ENCODE data around the gene PTPRK. TPM values are rescaled to one million over a fixed set of nuclear protein-coding genes. Genes with fewer than 3 reads are reported as not detected.

PTPRK gene
- total and polyA plus RNA-seq, 9 of the 15 experiments (the other 6 are each of a cell fraction or from before 2014, with no cell fraction given): 0.04 to 0.51 TPM; not detected in 7

- TF ChIP-seq MGA (IDR thresholded peaks at IDR 0.05): no peak
- no peak for TF ChIP-seq NCOA6 (IDR thresholded peaks at IDR 0.05)
- no peak for TF ChIP-seq LEF1 (IDR thresholded peaks at IDR 0.05)
- TF ChIP-seq RBM14 (IDR thresholded peaks at IDR 0.05; ENCODE audit: borderline replicate concordance, insufficient read depth, low read depth, low read length): no peak
- no peak for TF ChIP-seq SIX5 (IDR thresholded peaks at IDR 0.05; ENCODE audit: borderline replicate concordance in 1 of 2, insufficient read depth in 1 of 2, low read depth in 1 of 2, low read length in 2 of 2)
- no peak for TF ChIP-seq THRAP3 (IDR thresholded peaks at IDR 0.05; ENCODE audit: borderline replicate concordance)
- TF ChIP-seq SREBF1 (IDR thresholded peaks at IDR 0.05; ENCODE audit: borderline replicate concordance, low read depth, low read length): no peak
- TF ChIP-seq STAT5B (CRISPR knock-in tag; IDR thresholded peaks at IDR 0.05): no peak
- no peak for TF ChIP-seq GTF2F1 (IDR thresholded peaks at IDR 0.05; ENCODE audit: low read depth, low read length)
Observed at GRCh38 chr6:128528241-128528640, 7.8 kb upstream of the PTPRK start (continued).

Measured in K562 (cell line).